SH-SY5Y (cell line): ENCODE results near the gene UBE2Q2.

Experiments used
- GATA2 ChIP-seq: IDR thresholded peaks from 2 replicates; pipeline ENCODE4 v1.6.1; 2011; ENCODE audit warnings: mild to moderate bottlenecking, low read depth, low read length
- GATA3 ChIP-seq: IDR thresholded peaks from 2 replicates; pipeline ENCODE4 v1.6.1; 2011; ENCODE audit warnings: low read depth, mild to moderate bottlenecking, low read length, moderate library complexity

DNA sequence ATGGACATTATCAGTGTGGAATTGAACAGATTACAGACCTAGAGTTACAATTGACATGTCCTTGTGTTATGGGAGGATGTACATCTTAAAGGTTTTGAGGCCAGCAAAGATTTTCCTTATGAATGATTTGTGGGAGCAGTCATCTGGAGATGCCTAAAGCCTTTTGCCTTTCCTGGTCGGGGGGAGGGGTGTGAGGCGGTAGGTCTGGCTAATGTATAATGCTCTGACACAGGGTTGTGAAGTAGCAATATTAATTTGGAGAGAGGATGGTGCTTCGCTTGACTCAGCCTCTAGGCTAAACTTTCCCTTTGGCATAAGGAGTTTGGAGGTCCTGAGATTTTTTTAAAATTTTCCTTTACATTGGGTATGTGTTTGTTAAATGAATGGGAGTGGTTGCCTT is 83.7 kb downstream of the UBE2Q2 start:
- no peak for TF ChIP-seq GATA3
- no peak for TF ChIP-seq GATA2
